GM08714 (cell line): ENCODE results near the gene CD151.

Experiments
- H3K4me3 ChIP-seq: fragments of 200-500 bp; sonication (Bioruptor generic); 2 replicates; pipeline ENCODE4 v1.5.1; 2014; ENCODE audit warnings: mild to moderate bottlenecking, low read length, inconsistent platforms
- ZNF274 ChIP-seq: IDR thresholded peaks from 2 replicates; pipeline ENCODE4 v1.6.1; 2012; ENCODE audit warnings: mild to moderate bottlenecking, low read depth, low read length

CD151 gene

GRCh38 chr11:875203-875602 is 42.5 kb downstream of the CD151 start:
- TF ChIP-seq ZNF274 = no peak

GRCh38 chr11:875769-876301 is 43.1 kb downstream of the CD151 start:
- no peak for TF ChIP-seq ZNF274
- no peak overlapping the region for H3K4me3 ChIP-seq

More at GRCh38 chr11:875203-875602, 42.5 kb downstream of the CD151 start:
- H3K4me3 ChIP-seq = no peak overlapping the region

- TF ChIP-seq ZNF274 = no peak
- no peak overlapping the region for H3K4me3 ChIP-seq
Observed at GRCh38 chr11:876545-876944, 43.8 kb downstream of the CD151 start.

GRCh38 chr11:877565-877964 is 44.8 kb downstream of the CD151 start:
- no peak for TF ChIP-seq ZNF274
- no peak overlapping the region for H3K4me3 ChIP-seq

GRCh38 chr11:880447-880846 is 47.7 kb downstream of the CD151 start:
- H3K4me3 ChIP-seq = no peak overlapping the region
- no peak for TF ChIP-seq ZNF274

- no peak for TF ChIP-seq ZNF274
- no peak overlapping the region for H3K4me3 ChIP-seq
Observed at GRCh38 chr11:882596-882995, 49.8 kb downstream of the CD151 start.

GRCh38 chr11:883527-883926 is 50.8 kb downstream of the CD151 start:
- no peak overlapping the region for H3K4me3 ChIP-seq
- TF ChIP-seq ZNF274 = no peak

GRCh38 chr11:884578-885070 is 51.9 kb downstream of the CD151 start:
- no peak overlapping the region for H3K4me3 ChIP-seq
- TF ChIP-seq ZNF274 = no peak

- H3K4me3 ChIP-seq = no peak overlapping the region
- TF ChIP-seq ZNF274 = no peak
Observed at GRCh38 chr11:886568-886967, 53.8 kb downstream of the CD151 start.

- TF ChIP-seq ZNF274 = no peak
- no peak overlapping the region for H3K4me3 ChIP-seq
Observed at GRCh38 chr11:887589-887988, 54.8 kb downstream of the CD151 start.
